Calu3 (cell line): ENCODE results near the gene NRIP1. TPM values are rescaled to one million over a fixed set of nuclear protein-coding genes. Genes with fewer than 3 reads are reported as not detected.

ENCODE experiments used
- BruUV-seq: library from RNA; stranded (reverse); fragments of 400-500 nt; replicated peaks from 2 replicates; lab custom pipeline; 2021; lab: Mats Ljungman, UMichigan
- CTCF ChIA-PET: fragments of 300-600 bp; sonication (Branson Sonifier 250); formaldehyde crosslinking; loops from one replicate; lab custom pipeline; 2022; ENCODE audit warnings: antibody characterized with exemption; lab: Charles Lee
- DNase-seq: peaks from one replicate; pipeline ENCODE4 v3.0.0; 2022
- H3K27ac Mint-ChIP-seq: one replicate; pipeline ENCODE4 v1.8.0; 2022; ENCODE audit warnings: mixed read lengths; ENCODE audit not compliant: unreplicated experiment
- H3K27me3 Mint-ChIP-seq: one replicate; pipeline ENCODE4 v1.8.0; 2022; ENCODE audit warnings: mixed read lengths; ENCODE audit not compliant: unreplicated experiment
- H3K36me3 Mint-ChIP-seq: one replicate; pipeline ENCODE4 v1.8.0; 2022; ENCODE audit warnings: mild to moderate bottlenecking, moderate library complexity, mixed read lengths; ENCODE audit not compliant: insufficient read depth, unreplicated experiment
- H3K4me1 Mint-ChIP-seq: one replicate; pipeline ENCODE4 v1.8.0; 2022; ENCODE audit warnings: mild to moderate bottlenecking, low read depth, mixed read lengths; ENCODE audit not compliant: unreplicated experiment
- H3K4me3 Mint-ChIP-seq: one replicate; pipeline ENCODE4 v1.8.0; 2022; ENCODE audit warnings: mild to moderate bottlenecking, low read depth, moderate library complexity, mixed read lengths; ENCODE audit not compliant: unreplicated experiment
- H3K9me3 Mint-ChIP-seq: one replicate; pipeline ENCODE4 v1.8.0; 2022; ENCODE audit warnings: low read depth, mixed read lengths; ENCODE audit not compliant: unreplicated experiment
- intact Hi-C: fragments of 100-400 bp; cut with micrococcal nuclease; formaldehyde crosslinking; loops from one replicate; pipeline ENCODE4 v1.10.0; 2022; ENCODE audit not compliant: unreplicated experiment
- total RNA-seq: library from RNA; stranded (reverse); gene quantifications from 2 replicates; pipeline ENCODE4 v1.2.3, GENCODE V29; 2022
- TF ChIP-seq, protein P1 (sequence below): fragments of 200-600 bp; IDR thresholded peaks from one replicate; pipeline ENCODE4 v1.8.0; 2022; ENCODE audit warnings: antibody characterized with exemption; ENCODE audit not compliant: unreplicated experiment

NRIP1 gene
- total RNA-seq, 1 experiment from 2014 or later, result 58.7 TPM

DNA sequence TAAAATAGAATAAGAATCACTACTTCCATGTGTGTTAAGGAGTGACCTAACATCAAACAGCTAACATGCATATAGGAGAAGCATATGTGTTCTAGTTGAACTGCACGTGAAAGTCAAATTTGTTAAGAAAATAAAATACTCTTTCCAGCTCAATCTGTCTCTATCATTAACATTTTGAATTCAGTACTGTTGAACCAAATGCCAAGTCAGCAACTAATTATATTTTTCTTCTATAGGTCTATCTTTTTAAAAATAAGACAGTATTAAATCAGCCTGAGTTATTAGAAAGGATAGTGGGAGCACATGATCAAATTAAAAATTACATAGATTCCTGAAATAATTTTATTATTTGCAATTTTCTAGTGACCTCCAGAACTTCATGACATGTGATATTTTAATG is 141.8 kb downstream of the NRIP1 start:
- Mint-ChIP-seq H3K36me3 (no peaks in the 10 kb centered on the region), H3K27me3 (no peaks in the 10 kb centered on the region), H3K27ac (no peak overlapping the region), H3K4me3 (no peak overlapping the region), H3K9me3 (peaks cover 3% of the 10 kb centered on the region), H3K4me1 (no peaks in the 10 kb centered on the region)
- BruUV-seq, result no TSS peak
- CTCF ChIA-PET, result no interaction called here
- intact Hi-C loops, result no loop called here
- TF ChIP-seq, protein P1, sequence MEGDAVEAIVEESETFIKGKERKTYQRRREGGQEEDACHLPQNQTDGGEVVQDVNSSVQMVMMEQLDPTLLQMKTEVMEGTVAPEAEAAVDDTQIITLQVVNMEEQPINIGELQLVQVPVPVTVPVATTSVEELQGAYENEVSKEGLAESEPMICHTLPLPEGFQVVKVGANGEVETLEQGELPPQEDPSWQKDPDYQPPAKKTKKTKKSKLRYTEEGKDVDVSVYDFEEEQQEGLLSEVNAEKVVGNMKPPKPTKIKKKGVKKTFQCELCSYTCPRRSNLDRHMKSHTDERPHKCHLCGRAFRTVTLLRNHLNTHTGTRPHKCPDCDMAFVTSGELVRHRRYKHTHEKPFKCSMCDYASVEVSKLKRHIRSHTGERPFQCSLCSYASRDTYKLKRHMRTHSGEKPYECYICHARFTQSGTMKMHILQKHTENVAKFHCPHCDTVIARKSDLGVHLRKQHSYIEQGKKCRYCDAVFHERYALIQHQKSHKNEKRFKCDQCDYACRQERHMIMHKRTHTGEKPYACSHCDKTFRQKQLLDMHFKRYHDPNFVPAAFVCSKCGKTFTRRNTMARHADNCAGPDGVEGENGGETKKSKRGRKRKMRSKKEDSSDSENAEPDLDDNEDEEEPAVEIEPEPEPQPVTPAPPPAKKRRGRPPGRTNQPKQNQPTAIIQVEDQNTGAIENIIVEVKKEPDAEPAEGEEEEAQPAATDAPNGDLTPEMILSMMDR, result no peak
- no peak for DNase-seq

GRCh38 chr21:14918527-14918926 is 146.3 kb downstream of the NRIP1 start:
- no TSS peak for BruUV-seq
- H3K27ac Mint-ChIP-seq, result no peak overlapping the region
- CTCF ChIA-PET, result no interaction called here
- no peak overlapping the region for H3K4me3 Mint-ChIP-seq
- intact Hi-C loops, result no loop called here
- H3K9me3 Mint-ChIP-seq, result peaks cover 3% of the 10 kb centered on the region
- H3K36me3 Mint-ChIP-seq, result no peaks in the 10 kb centered on the region
- TF ChIP-seq, protein P1, result no peak
- DNase-seq, result no peak
- no peaks in the 10 kb centered on the region for H3K27me3 Mint-ChIP-seq
- H3K4me1 Mint-ChIP-seq, result peaks cover 9% of the 10 kb centered on the region

GRCh38 chr21:14917762-14918161 is 147.0 kb downstream of the NRIP1 start:
- no TSS peak for BruUV-seq
- CTCF ChIA-PET, result no interaction called here
- Mint-ChIP-seq H3K27ac (no peak overlapping the region), H3K36me3 (no peaks in the 10 kb centered on the region), H3K4me1 (peaks cover 9% of the 10 kb centered on the region), H3K4me3 (no peak overlapping the region), H3K27me3 (no peaks in the 10 kb centered on the region), H3K9me3 (peaks cover 3% of the 10 kb centered on the region)
- intact Hi-C loops, result no loop called here
- TF ChIP-seq, protein P1, result no peak
- DNase-seq, result no peak

DNA sequence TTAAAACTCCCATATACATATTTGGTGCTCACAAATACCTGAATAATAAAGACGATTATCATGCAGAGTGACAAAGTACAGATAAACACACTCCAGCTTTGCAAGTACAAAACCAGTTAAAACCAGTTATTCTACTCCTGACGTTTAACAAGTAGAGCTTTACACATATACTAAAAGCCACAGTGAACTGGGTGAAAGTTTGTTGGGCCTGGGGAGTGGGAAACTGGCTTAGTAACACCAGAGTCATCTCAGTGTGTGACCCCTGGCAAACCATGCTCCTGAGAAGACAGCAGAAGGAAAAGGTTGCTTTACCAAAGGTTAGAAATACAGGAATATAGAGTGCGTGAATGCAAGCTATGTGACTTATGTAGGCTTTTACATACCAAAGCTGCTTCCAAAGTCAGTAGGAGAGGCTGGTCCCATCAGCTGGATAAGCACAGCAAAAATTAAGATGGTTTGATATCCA is 148.1 kb downstream of the NRIP1 start:
- CTCF ChIA-PET, result interaction anchor here (2.0 kb wide), 1 partner anchor 10 kb away, joined by 6 read pairs; no protein-coding TSS in a partner anchor
- BruUV-seq, result no TSS peak

More for the DNA sequence above, 148.1 kb downstream of the NRIP1 start:
- Mint-ChIP-seq H3K36me3 (no peaks in the 10 kb centered on the region), H3K9me3 (peaks cover under 1% of the 10 kb centered on the region), H3K27ac (peak overlapping the region; percentile 61), H3K4me3 (peak overlapping the region; percentile 9), H3K27me3 (no peaks in the 10 kb centered on the region), H3K4me1 (peaks cover 9% of the 10 kb centered on the region)
- intact Hi-C loops, result no loop called here
- TF ChIP-seq, protein P1, result no peak
- peak; percentile 11 for DNase-seq
